ENCODE data around the gene IQGAP3. TPM values are rescaled to one million over a fixed set of nuclear protein-coding genes. Genes with fewer than 3 reads are reported as not detected.

Gene IQGAP3
- total RNA-seq, 1 experiment from 2014 or later, result 25.6 TPM

GRCh38 chr1:156537027-156537426 lies 35.3 kb downstream of the IQGAP3 start:
- CTCF ChIA-PET, result no interaction called here
- intact Hi-C loops (cut with micrococcal nuclease; ENCODE audit: unreplicated experiment) (no loop called here), in situ Hi-C loops (cut with HindIII; ENCODE audit: low pct_unique_long_range_greater_than_20kb, low sequenced_read_pairs) (no loop called here)
- DNase-seq (ENCODE audit: low read depth, low spot score) (no peak), ATAC-seq (no peak)
- no peak overlapping the region for H3K27ac ChIP-seq (ENCODE audit: low read length)
- H3K4me1 ChIP-seq (ENCODE audit: control insufficient read depth, insufficient read depth, low read length), result no peaks in the 10 kb centered on the region
- no peak for TF ChIP-seq REST (IDR thresholded peaks at IDR 0.05; ENCODE audit: insufficient read depth in 1 of 2, low read depth in 2 of 2, low read length in 1 of 2)
- no peak for TF ChIP-seq CTCF (IDR thresholded peaks at IDR 0.05)
- no peak for TF ChIP-seq SIN3A (IDR thresholded peaks at IDR 0.05; ENCODE audit: borderline replicate concordance, insufficient read depth, low read depth, low read length)
- TF ChIP-seq POLR2AphosphoS5 (IDR thresholded peaks at IDR 0.05; ENCODE audit: low read depth, low read length), result no peak
- no peak for TF ChIP-seq TCF7L2 (IDR thresholded peaks at IDR 0.05; ENCODE audit: low read depth, low read length)
- BruUV-seq (replicated peaks), result no TSS peak
- H3K36me3 ChIP-seq (ENCODE audit: control insufficient read depth, insufficient read depth, low read length), result peaks cover 5% of the 10 kb centered on the region; the same call in 1 of the 2 replicates
- no peak overlapping the region for H3K4me3 ChIP-seq (ENCODE audit: low read depth in 2 of 2, low read length in 2 of 2)
- POLR2A ChIA-PET, result no interaction called here
- no peaks in the 10 kb centered on the region for H3K27me3 ChIP-seq (ENCODE audit: control insufficient read depth, insufficient read depth, low read length)
- H3K9me3 ChIP-seq (ENCODE audit: control insufficient read depth, insufficient read depth, low read depth, low read length), result no peaks in the 10 kb centered on the region

GRCh38 chr1:156534424-156535060 lies 37.8 kb downstream of the IQGAP3 start:
- in situ Hi-C loops (cut with HindIII; ENCODE audit: low pct_unique_long_range_greater_than_20kb, low sequenced_read_pairs), result no loop called here
- intact Hi-C loops (cut with micrococcal nuclease; ENCODE audit: unreplicated experiment), result no loop called here
- BruUV-seq (replicated peaks), result no TSS peak
- CTCF ChIA-PET, result no interaction called here
- Histone ChIP-seq H3K9me3 (ENCODE audit: control insufficient read depth, insufficient read depth, low read depth, low read length) (no peaks in the 10 kb centered on the region), H3K27me3 (ENCODE audit: control insufficient read depth, insufficient read depth, low read length) (no peaks in the 10 kb centered on the region), H3K4me3 (ENCODE audit: low read depth in 2 of 2, low read length in 2 of 2) (no peak overlapping the region), H3K36me3 (ENCODE audit: control insufficient read depth, insufficient read depth, low read length) (peaks cover 5% of the 10 kb centered on the region; the same call in 1 of the 2 replicates), H3K27ac (ENCODE audit: low read length) (no peak overlapping the region), H3K4me1 (ENCODE audit: control insufficient read depth, insufficient read depth, low read length) (no peaks in the 10 kb centered on the region)
- POLR2A ChIA-PET, result no interaction called here
- DNase-seq (ENCODE audit: low read depth, low spot score) (no peak), ATAC-seq (no peak)
- TF ChIP-seq CTCF (IDR thresholded peaks at IDR 0.05) (no peak), SIN3A (IDR thresholded peaks at IDR 0.05; ENCODE audit: borderline replicate concordance, insufficient read depth, low read depth, low read length) (no peak), POLR2AphosphoS5 (IDR thresholded peaks at IDR 0.05; ENCODE audit: low read depth, low read length) (no peak), REST (IDR thresholded peaks at IDR 0.05; ENCODE audit: insufficient read depth in 1 of 2, low read depth in 2 of 2, low read length in 1 of 2) (no peak), TCF7L2 (IDR thresholded peaks at IDR 0.05; ENCODE audit: low read depth, low read length) (no peak)
